Measurements from ENCODE around the gene LRP8. TPM values are rescaled to one million over a fixed set of nuclear protein-coding genes. Genes with fewer than 3 reads are reported as not detected.

Gene LRP8
- total RNA-seq, 1 donor from 2014 or later = 15.6 TPM

DNA sequence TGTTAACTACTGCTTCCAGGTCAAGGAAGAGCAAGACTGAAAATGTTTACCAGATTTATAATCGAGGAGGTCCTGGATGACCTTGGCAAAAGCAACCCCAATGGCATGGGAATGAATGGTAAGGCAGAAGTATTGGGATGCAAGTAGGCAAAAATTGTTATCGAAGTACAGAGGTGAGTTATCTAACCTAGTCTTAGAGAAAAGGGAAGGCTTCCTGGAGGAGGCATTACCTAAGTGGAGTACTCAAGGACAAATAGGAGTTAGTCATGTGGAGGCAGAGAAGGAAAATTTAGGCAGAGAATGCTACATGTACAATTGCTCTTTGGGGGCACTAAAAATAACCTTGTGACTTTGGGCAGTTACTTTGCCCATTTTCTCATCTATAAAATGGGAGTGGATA, 86.0 kb downstream of the LRP8 start:
- H4K20me1 ChIP-seq (ENCODE audit: low read depth) = no peaks in the 10 kb centered on the region
- peaks cover 3% of the 10 kb centered on the region for H3K27me3 ChIP-seq
- peaks cover 9% of the 10 kb centered on the region for H3K4me1 ChIP-seq
- DNase-seq (ENCODE audit: low spot score) = no peak
- no peak overlapping the region for H2AFZ ChIP-seq (replicated peaks)
- peaks cover 2% of the 10 kb centered on the region for H3K27me3 Mint-ChIP-seq (ENCODE audit: insufficient read depth, low read depth)
- H3K4me3 ChIP-seq = no peak overlapping the region
- no peaks in the 10 kb centered on the region for H3K36me3 ChIP-seq
- peaks cover 5% of the 10 kb centered on the region for H3K36me3 Mint-ChIP-seq
- H3K4me1 Mint-ChIP-seq = peaks cover 16% of the 10 kb centered on the region
- no peak overlapping the region for H3K4me3 Mint-ChIP-seq
- TF ChIP-seq EZH2phosphoT487 (IDR thresholded peaks at IDR 0.05) (no peak), EZH2 (IDR thresholded peaks at IDR 0.05) (no peak)
- TF ChIP-seq, protein P1, sequence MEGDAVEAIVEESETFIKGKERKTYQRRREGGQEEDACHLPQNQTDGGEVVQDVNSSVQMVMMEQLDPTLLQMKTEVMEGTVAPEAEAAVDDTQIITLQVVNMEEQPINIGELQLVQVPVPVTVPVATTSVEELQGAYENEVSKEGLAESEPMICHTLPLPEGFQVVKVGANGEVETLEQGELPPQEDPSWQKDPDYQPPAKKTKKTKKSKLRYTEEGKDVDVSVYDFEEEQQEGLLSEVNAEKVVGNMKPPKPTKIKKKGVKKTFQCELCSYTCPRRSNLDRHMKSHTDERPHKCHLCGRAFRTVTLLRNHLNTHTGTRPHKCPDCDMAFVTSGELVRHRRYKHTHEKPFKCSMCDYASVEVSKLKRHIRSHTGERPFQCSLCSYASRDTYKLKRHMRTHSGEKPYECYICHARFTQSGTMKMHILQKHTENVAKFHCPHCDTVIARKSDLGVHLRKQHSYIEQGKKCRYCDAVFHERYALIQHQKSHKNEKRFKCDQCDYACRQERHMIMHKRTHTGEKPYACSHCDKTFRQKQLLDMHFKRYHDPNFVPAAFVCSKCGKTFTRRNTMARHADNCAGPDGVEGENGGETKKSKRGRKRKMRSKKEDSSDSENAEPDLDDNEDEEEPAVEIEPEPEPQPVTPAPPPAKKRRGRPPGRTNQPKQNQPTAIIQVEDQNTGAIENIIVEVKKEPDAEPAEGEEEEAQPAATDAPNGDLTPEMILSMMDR (IDR thresholded peaks at IDR 0.05) = no peak
- peaks cover 14% of the 10 kb centered on the region for H3F3A ChIP-seq (ENCODE audit: low read depth)
- no peak overlapping the region for H3K27ac ChIP-seq
- no peaks in the 10 kb centered on the region for H3K9me3 Mint-ChIP-seq
- H3K4me2 ChIP-seq = no peak overlapping the region
- H3K79me2 ChIP-seq (ENCODE audit: low read depth) = peaks cover 15% of the 10 kb centered on the region
- no peak overlapping the region for H3K9ac ChIP-seq
- no peaks in the 10 kb centered on the region for H3K9me3 ChIP-seq (ENCODE audit: low read depth)
- no peak overlapping the region for H3K27ac Mint-ChIP-seq

DNA sequence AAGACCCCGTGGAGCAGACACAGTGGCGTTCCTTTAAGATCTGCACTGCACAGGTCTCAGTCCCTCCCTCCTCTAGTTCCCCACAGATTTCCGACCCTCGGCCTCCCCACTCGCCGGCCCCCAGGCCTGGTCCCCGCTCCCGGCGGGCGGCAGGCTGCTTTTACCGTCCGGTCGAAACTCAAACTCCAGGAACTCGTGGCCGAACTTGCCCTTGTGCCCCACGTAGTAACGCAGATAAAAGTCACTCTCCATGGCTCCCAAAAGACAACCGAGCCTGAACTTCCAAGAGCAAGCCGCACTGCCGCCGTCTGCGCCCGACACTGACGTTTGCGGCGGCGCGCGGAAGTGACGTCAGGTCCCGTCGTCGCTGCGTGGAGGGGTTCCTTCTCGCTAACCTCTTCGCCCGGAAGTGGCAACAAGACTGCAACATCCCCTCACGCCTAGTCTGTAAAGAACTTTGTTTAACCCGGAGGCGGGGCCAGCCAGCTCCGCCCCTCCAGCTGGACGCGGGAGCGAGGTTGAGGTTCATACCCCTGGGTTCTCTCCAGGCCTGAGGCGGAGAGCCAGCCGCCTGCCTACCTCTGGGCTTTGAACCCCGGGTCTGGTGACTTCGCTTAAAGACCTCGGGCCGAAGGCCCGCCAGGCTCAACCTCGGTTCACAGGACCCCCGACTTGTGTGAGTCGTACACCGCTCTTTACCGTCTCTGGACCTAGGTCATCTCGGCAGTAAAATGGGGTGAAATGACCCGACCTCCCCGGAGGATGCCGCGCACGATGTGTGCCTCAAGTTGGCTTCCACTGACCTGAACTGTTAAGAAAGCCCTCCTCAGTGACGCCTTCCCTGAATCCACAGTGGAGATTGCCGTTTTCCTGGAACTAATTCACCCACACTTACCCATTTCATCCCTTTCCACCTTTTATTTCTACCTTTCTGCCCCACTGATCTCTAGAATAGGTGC, 89.4 kb downstream of the LRP8 start, which contains the start of gene MAGOH:
TSS of gene MAGOH (minus strand) at position 322 of the 959 bp plus-strand sequence. CDS start at position 252, 70 bp downstream.
- Histone ChIP-seq H3K4me3 (peak within 1 kb of the TSS; percentile 83), H3K4me2 (peak within 1 kb of the TSS; percentile 87), H3K27ac (no peak within 1 kb of the TSS), H3K79me2 (ENCODE audit: low read depth) (peaks cover 34% of the 10 kb centered on the region), H3F3A (ENCODE audit: low read depth) (peaks cover 5% of the 10 kb centered on the region), H3K27me3 (peaks cover 3% of the 10 kb centered on the region), H3K4me1 (peaks cover 9% of the 10 kb centered on the region), H3K36me3 (no peaks in the 10 kb centered on the region), H2AFZ (replicated peaks) (peak within 1 kb of the TSS; percentile 82), H3K9ac (peak within 1 kb of the TSS; percentile 89), H4K20me1 (ENCODE audit: low read depth) (no peaks in the 10 kb centered on the region), H3K9me3 (ENCODE audit: low read depth) (no peaks in the 10 kb centered on the region)
- DNase-seq (ENCODE audit: low spot score) = peak; percentile 97
- Mint-ChIP-seq H3K4me3 (peak within 1 kb of the TSS; percentile 90), H3K27ac (peak within 1 kb of the TSS; percentile 94), H3K36me3 (peaks cover 9% of the 10 kb centered on the region), H3K4me1 (peaks cover 22% of the 10 kb centered on the region), H3K9me3 (no peaks in the 10 kb centered on the region), H3K27me3 (ENCODE audit: insufficient read depth, low read depth) (peaks cover 2% of the 10 kb centered on the region)
- no peak for TF ChIP-seq EZH2phosphoT487 (IDR thresholded peaks at IDR 0.05)
- no peak for TF ChIP-seq EZH2 (IDR thresholded peaks at IDR 0.05)
- TF ChIP-seq, protein P1 (IDR thresholded peaks at IDR 0.05) = no peak

DNA sequence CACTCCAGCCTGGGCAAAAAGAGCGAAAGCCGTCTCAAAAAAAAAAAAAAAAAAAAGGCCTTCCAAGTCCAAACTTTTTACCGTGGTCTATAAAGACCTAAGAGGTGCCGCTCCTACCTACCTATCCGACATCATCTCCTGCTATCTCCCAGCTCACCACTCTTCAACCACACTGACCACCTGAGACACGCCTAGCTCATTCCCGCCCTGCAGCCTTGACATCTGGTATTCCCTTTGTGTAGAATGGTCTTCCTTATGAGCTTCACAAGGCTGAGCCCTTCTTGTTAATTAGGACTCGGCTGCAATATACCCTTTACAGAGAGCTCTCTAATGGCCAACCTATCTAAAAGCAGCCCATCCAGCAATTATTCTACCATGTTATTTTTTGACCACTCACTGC, 90.2 kb downstream of the LRP8 start:
- Histone ChIP-seq H3K9me3 (ENCODE audit: low read depth) (no peaks in the 10 kb centered on the region), H2AFZ (replicated peaks) (peak overlapping the region; percentile 73), H3K4me3 (peak overlapping the region; percentile 83), H4K20me1 (ENCODE audit: low read depth) (no peaks in the 10 kb centered on the region), H3K4me1 (peaks cover 9% of the 10 kb centered on the region), H3K9ac (peak overlapping the region; percentile 89), H3K4me2 (peak overlapping the region; percentile 87), H3K27ac (no peak overlapping the region), H3K27me3 (peaks cover 3% of the 10 kb centered on the region), H3F3A (ENCODE audit: low read depth) (peaks cover 5% of the 10 kb centered on the region), H3K79me2 (ENCODE audit: low read depth) (peaks cover 34% of the 10 kb centered on the region), H3K36me3 (no peaks in the 10 kb centered on the region)
- H3K36me3 Mint-ChIP-seq = peaks cover 9% of the 10 kb centered on the region
- H3K9me3 Mint-ChIP-seq = no peaks in the 10 kb centered on the region
- peak overlapping the region; percentile 21 for H3K27ac Mint-ChIP-seq
- TF ChIP-seq, protein P1 (IDR thresholded peaks at IDR 0.05) = no peak
- no peak for TF ChIP-seq EZH2 (IDR thresholded peaks at IDR 0.05)
- TF ChIP-seq EZH2phosphoT487 (IDR thresholded peaks at IDR 0.05) = no peak
- H3K4me3 Mint-ChIP-seq = peak overlapping the region; percentile 90
- peak; percentile 8 for DNase-seq (ENCODE audit: low spot score)
- peaks cover 22% of the 10 kb centered on the region for H3K4me1 Mint-ChIP-seq
- peaks cover 2% of the 10 kb centered on the region for H3K27me3 Mint-ChIP-seq (ENCODE audit: insufficient read depth, low read depth)
